IMR-90 (cell line): Measurements from ENCODE around the gene COIL. TPM values are rescaled to one million over a fixed set of nuclear protein-coding genes. Genes with fewer than 3 reads are reported as not detected.

Experiments
- ATAC-seq: fragments of 200-7000 bp; cut with Tn5 transposase; 2 replicates; pipeline ENCODE4 v1.9.1; 2020; ENCODE audit warnings: low read depth, mild to moderate bottlenecking, moderate library complexity
- BruUV-seq: library from RNA; stranded (reverse); fragments of 400-500 nt; replicated peaks from 2 replicates; lab custom pipeline; 2021; lab: Mats Ljungman, UMichigan
- CTCF ChIA-PET: fragments of 300-600 bp; formaldehyde crosslinking; extraction: SDS; loops from one replicate; lab custom pipeline; 2021; ENCODE audit warnings: antibody characterized with exemption; lab: Yijun Ruan, JAX
- POLR2A ChIA-PET: fragments of 300-600 bp; sonication (Branson Sonifier 250); formaldehyde crosslinking; loops from one replicate; lab custom pipeline; 2022; ENCODE audit warnings: antibody characterized with exemption; ENCODE audit not compliant: unreplicated experiment; lab: Charles Lee
- DNase-seq: peaks from one replicate; pipeline ENCODE4 v3.0.0; 2013
- H2AFZ ChIP-seq: replicated peaks from 2 replicates; pipeline ENCODE3; 2013; ENCODE audit warnings: low read length, mild to moderate bottlenecking; ENCODE audit not compliant: poor library complexity
- H2AK5ac ChIP-seq: 2 replicates; pipeline ENCODE4 v1.6.1; 2013; ENCODE audit warnings: low read depth, low read length, inconsistent platforms
- H2AK9ac ChIP-seq: replicated peaks from 2 replicates; pipeline ENCODE3; 2013; ENCODE audit warnings: mild to moderate bottlenecking, low read depth, low read length, moderate library complexity; ENCODE audit not compliant: poor library complexity
- H2BK120ac ChIP-seq: 2 replicates; pipeline ENCODE4 v1.6.1; 2013; ENCODE audit warnings: low read depth, low read length, inconsistent platforms
- H2BK15ac ChIP-seq: 3 replicates; pipeline ENCODE4 v1.6.1; 2013; ENCODE audit warnings: low read depth, low read length, inconsistent platforms
- H2BK20ac ChIP-seq: 2 replicates; pipeline ENCODE4 v1.6.1; 2013; ENCODE audit warnings: low read depth, mild to moderate bottlenecking, inconsistent platforms, low read length, moderate library complexity
- H2BK5ac ChIP-seq: 2 replicates; pipeline ENCODE4 v1.6.1; 2013; ENCODE audit warnings: mild to moderate bottlenecking, low read depth, low read length, inconsistent platforms; ENCODE audit not compliant: poor library complexity, severe bottlenecking
- H3K14ac ChIP-seq: replicated peaks from 2 replicates; pipeline ENCODE4 v1.6.1; 2013; ENCODE audit warnings: low read depth, low read length, inconsistent platforms
- H3K18ac ChIP-seq: 2 replicates; pipeline ENCODE4 v1.6.1; 2013; ENCODE audit warnings: low read depth, low read length, control low read depth
- H3K23ac ChIP-seq: 2 replicates; pipeline ENCODE4 v1.6.1; 2013; ENCODE audit warnings: low read depth, low read length, inconsistent platforms
- H3K27ac ChIP-seq: 2 replicates; pipeline ENCODE4 v1.5.1; 2013; ENCODE audit warnings: mild to moderate bottlenecking, control low read depth, low read length; ENCODE audit not compliant: insufficient read depth
- H3K27me3 ChIP-seq: 2 replicates; pipeline ENCODE4 v1.6.1; 2013; ENCODE audit warnings: low read length; ENCODE audit not compliant: control insufficient read depth, insufficient read depth
- H3K36me3 ChIP-seq: 2 replicates; pipeline ENCODE4 v1.6.1; 2013; ENCODE audit warnings: low read length, mixed read lengths; ENCODE audit not compliant: control insufficient read depth, insufficient read depth
- H3K4ac ChIP-seq: 2 replicates; pipeline ENCODE4 v1.6.1; 2013; ENCODE audit warnings: low read depth, low read length, inconsistent platforms
- H3K4me1 ChIP-seq: 2 replicates; pipeline ENCODE4 v1.6.1; 2013; ENCODE audit warnings: low read length, mixed read lengths; ENCODE audit not compliant: control insufficient read depth, insufficient read depth
- H3K4me2 ChIP-seq: 2 replicates; pipeline ENCODE4 v1.6.1; 2013; ENCODE audit warnings: low read depth, mild to moderate bottlenecking, control low read depth, low read length, moderate library complexity
- H3K4me3 ChIP-seq: 2 replicates; pipeline ENCODE4 v1.5.1; 2013; ENCODE audit warnings: low read depth, mild to moderate bottlenecking, control low read depth, low read length, moderate library complexity; ENCODE audit not compliant: insufficient read depth
- H3K56ac ChIP-seq: 2 replicates; pipeline ENCODE4 v1.6.1; 2013; ENCODE audit warnings: low read length, inconsistent platforms; ENCODE audit not compliant: insufficient read depth; ENCODE audit errors: extremely low read depth
- H3K79me1 ChIP-seq, 2 experiments: 2 replicates each; pipeline ENCODE4 v1.6.1; 2013; ENCODE audit warnings: low read length in 2 of 2, inconsistent platforms in 1 of 2, low read depth in 1 of 2
- H3K9ac ChIP-seq: 2 replicates; pipeline ENCODE4 v1.6.1; 2013; ENCODE audit warnings: low read depth, low read length, control low read depth
- H3K9me1 ChIP-seq: 2 replicates; pipeline ENCODE4 v1.6.1; 2013; ENCODE audit warnings: low read length, inconsistent platforms; ENCODE audit not compliant: insufficient read depth
- H3K9me3 ChIP-seq: 2 replicates; pipeline ENCODE4 v1.6.1; 2013; ENCODE audit warnings: low read length; ENCODE audit not compliant: control insufficient read depth, insufficient read depth
- H4K20me1 ChIP-seq: 2 replicates; pipeline ENCODE4 v1.6.1; 2013; ENCODE audit warnings: low read length, inconsistent platforms; ENCODE audit not compliant: insufficient read depth
- H4K5ac ChIP-seq: 2 replicates; pipeline ENCODE4 v1.6.1; 2013; ENCODE audit warnings: mild to moderate bottlenecking, low read depth, low read length, control low read depth
- H4K8ac ChIP-seq, 2 experiments: 2 replicates each; pipeline ENCODE4 v1.6.1; 2013; ENCODE audit warnings: low read depth in 2 of 2, low read length in 2 of 2, control low read depth in 1 of 2, inconsistent platforms in 1 of 2
- H4K91ac ChIP-seq: 2 replicates; pipeline ENCODE4 v1.6.1; 2013; ENCODE audit warnings: low read depth, low read length, inconsistent platforms; ENCODE audit not compliant: insufficient read depth
- BHLHE40 ChIP-seq: fragments of 150-350 bp; IDR thresholded peaks from 2 replicates; pipeline ENCODE4 v1.6.1; 2016; ENCODE audit warnings: mild to moderate bottlenecking, low read depth, low read length
- CEBPB ChIP-seq: IDR thresholded peaks from 2 replicates; pipeline ENCODE4 v1.6.1; 2012; ENCODE audit warnings: low read depth, low read length, improper control_type of control experiment
- CHD1 ChIP-seq: IDR thresholded peaks from 2 replicates; pipeline ENCODE4 v1.6.1; 2012; ENCODE audit warnings: low read depth, low read length, improper control_type of control experiment
- CTCF ChIP-seq: conservative IDR thresholded peaks from 2 replicates; pipeline ENCODE4 v1.5.1; 2012; ENCODE audit warnings: mild to moderate bottlenecking, low read depth, low read length, improper control_type of control experiment
- FOS ChIP-seq: fragments of 150-350 bp; IDR thresholded peaks from 2 replicates; pipeline ENCODE4 v1.6.1; 2016; ENCODE audit warnings: low read depth, low read length
- MAFK ChIP-seq: IDR thresholded peaks from 2 replicates; pipeline ENCODE4 v1.6.1; 2012; ENCODE audit warnings: low read depth, low read length, improper control_type of control experiment
- MAZ ChIP-seq: IDR thresholded peaks from 2 replicates; pipeline ENCODE4 v1.6.1; 2012; ENCODE audit warnings: low read depth, mild to moderate bottlenecking, low read length, improper control_type of control experiment, moderate library complexity, borderline replicate concordance
- NFE2L2 ChIP-seq: fragments of 150-350 bp; IDR thresholded peaks from 2 replicates; pipeline ENCODE4 v1.6.1; 2016; ENCODE audit warnings: low read depth, mild to moderate bottlenecking, low read length
- POLR2A ChIP-seq: IDR thresholded peaks from 2 replicates; pipeline ENCODE4 v1.6.1; 2012; ENCODE audit warnings: mild to moderate bottlenecking, low read depth, low read length
- RAD21 ChIP-seq: IDR thresholded peaks from 2 replicates; pipeline ENCODE4 v1.6.1; 2012; ENCODE audit warnings: low read length, improper control_type of control experiment
- RFX5 ChIP-seq: IDR thresholded peaks from 2 replicates; pipeline ENCODE4 v1.8.0; 2012; ENCODE audit warnings: low read depth, mild to moderate bottlenecking, low read length, moderate library complexity
- SMC3 ChIP-seq: fragments of 150-350 bp; IDR thresholded peaks from 2 replicates; pipeline ENCODE4 v1.6.1; 2016; ENCODE audit warnings: low read depth, mild to moderate bottlenecking, antibody characterized with exemption, low read length, moderate library complexity
- USF2 ChIP-seq: fragments of 150-350 bp; IDR thresholded peaks from 2 replicates; pipeline ENCODE4 v1.6.1; 2017; ENCODE audit warnings: mild to moderate bottlenecking, antibody characterized with exemption, low read length, low read depth
- WGBS, 2 experiments: methylation state at CpG; one replicate each; pipeline versions ENCODE4 v1.1.5 to v1.1.7; 2013; ENCODE audit warnings: missing lambda C conversion rate in 2 of 2; ENCODE audit not compliant: insufficient read length in 1 of 2; ENCODE audit errors: extremely low coverage in 2 of 2; 5-methylcytosine and 5-hydroxymethylcytosine counted together
- dilution Hi-C: fragments of 300-500 bp; cut with HindIII; formaldehyde crosslinking; loops from one replicate; pipeline ENCODE4 v1.14.3; 2018; ENCODE audit warnings: low sequenced_read_pairs; ENCODE audit not compliant: unreplicated experiment
- in situ Hi-C: fragments of 300-500 bp; cut with MboI; formaldehyde crosslinking; loops from 3 replicates; pipeline ENCODE4 v1.14.3; 2019; ENCODE audit warnings: low sequenced_read_pairs, inconsistent platforms, mixed read lengths
- intact Hi-C: fragments of 100-400 bp; cut with micrococcal nuclease; formaldehyde crosslinking; loops from 2 replicates; pipeline ENCODE4 v1.10.0; 2022
- polyA plus RNA-seq, 3 experiments: library from polyadenylated mRNA; depleted of rRNA; stranded (reverse); fragments of >200 nt; gene quantifications; 2 replicates each; pipeline ENCODE4 v1.2.3, GENCODE V29; 2012; ENCODE audit warnings: low replicate concordance in 1 of 3
- total RNA-seq: library from RNA; depleted of rRNA; stranded (reverse); fragments of >200 nt; gene quantifications from 2 replicates; pipeline ENCODE4 v1.2.3, GENCODE V29; 2012
- TF ChIP-seq, protein P1 (sequence below): fragments of 150-350 bp; IDR thresholded peaks from 2 replicates; pipeline ENCODE4 v1.6.1; 2016; ENCODE audit warnings: low read depth, mild to moderate bottlenecking, low read length, moderate library complexity, borderline replicate concordance

Gene COIL
- total and polyA plus RNA-seq, 2 of the 4 experiments (the other 2 are of a cell fraction) = 5.2 to 13.3 TPM

- ChIA-PET POLR2A (interaction anchor here (0.6 kb wide), 1 partner anchor 273 kb away, joined by 3 read pairs; no protein-coding TSS in a partner anchor), CTCF (no interaction called here)
- Histone ChIP-seq H4K8ac (peak within 1 kb of the TSS; percentile 6 to 58; a peak in 3 of 4 replicates), H3K4me1 (peaks cover 3% of the 10 kb centered on the region), H2BK5ac (no peak within 1 kb of the TSS), H3K56ac (0 out of 2 replicates have a peak within 1 kb of the TSS, but pooled peaks have one; percentile 22), H3K79me1 (no peaks in the 10 kb centered on the region), H2AK9ac (no peak within 1 kb of the TSS), H3K27me3 (peaks cover 8% of the 10 kb centered on the region), H3K9ac (peak within 1 kb of the TSS; percentile 84), H2AK5ac (no peak within 1 kb of the TSS), H4K5ac (peak within 1 kb of the TSS; percentile 50; the same call in 1 of the 2 replicates), H3K4me2 (peak within 1 kb of the TSS; percentile 99), H3K9me1 (no peaks in the 10 kb centered on the region; the same call in 1 of the 2 replicates), H3K9me3 (no peaks in the 10 kb centered on the region), H3K36me3 (no peaks in the 10 kb centered on the region), H2BK20ac (no peak within 1 kb of the TSS), H4K20me1 (no peaks in the 10 kb centered on the region), H3K14ac (peak within 1 kb of the TSS; percentile 26; the same call in 1 of the 2 replicates), H3K4ac (0 out of 2 replicates have a peak within 1 kb of the TSS, but pooled peaks have one; percentile 61), H3K27ac (no peak within 1 kb of the TSS), H2AFZ (peak within 1 kb of the TSS; percentile 95), H4K91ac (no peak within 1 kb of the TSS), H3K18ac (no peak within 1 kb of the TSS), H3K4me3 (peak within 1 kb of the TSS; percentile 99), H2BK15ac (no peak within 1 kb of the TSS), H2BK120ac (no peak within 1 kb of the TSS), H3K23ac (0 out of 2 replicates have a peak within 1 kb of the TSS, but pooled peaks have one; percentile 6)
- intact Hi-C loops (loop anchor here (2.0 kb wide), 1 partner anchor 17 kb away; the partner anchor contains the start of gene COIL), in situ Hi-C loops (no loop called here), dilution Hi-C loops (no loop called here)
- ATAC-seq (peak; percentile 98), DNase-seq (peak; percentile 70)
- WGBS, 2 experiments = 0% methylated on average over 5 of the region's 42 CpGs; no CpG with 5 or more reads in 1 of the 2 experiments
- BruUV-seq = no TSS peak
- TF ChIP-seq MAFK = no peak
- no peak for TF ChIP-seq RFX5
- TF ChIP-seq RAD21 = no peak
- peak; percentile 61; the same call in 1 of the 2 replicates for TF ChIP-seq BHLHE40
- TF ChIP-seq SMC3 = no peak
- peak; percentile 92 for TF ChIP-seq USF2
- no peak for TF ChIP-seq CEBPB
- TF ChIP-seq CTCF = no peak
- TF ChIP-seq, protein P1, sequence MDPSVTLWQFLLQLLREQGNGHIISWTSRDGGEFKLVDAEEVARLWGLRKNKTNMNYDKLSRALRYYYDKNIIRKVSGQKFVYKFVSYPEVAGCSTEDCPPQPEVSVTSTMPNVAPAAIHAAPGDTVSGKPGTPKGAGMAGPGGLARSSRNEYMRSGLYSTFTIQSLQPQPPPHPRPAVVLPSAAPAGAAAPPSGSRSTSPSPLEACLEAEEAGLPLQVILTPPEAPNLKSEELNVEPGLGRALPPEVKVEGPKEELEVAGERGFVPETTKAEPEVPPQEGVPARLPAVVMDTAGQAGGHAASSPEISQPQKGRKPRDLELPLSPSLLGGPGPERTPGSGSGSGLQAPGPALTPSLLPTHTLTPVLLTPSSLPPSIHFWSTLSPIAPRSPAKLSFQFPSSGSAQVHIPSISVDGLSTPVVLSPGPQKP = no peak
- no peak for TF ChIP-seq CHD1
- TF ChIP-seq POLR2A = peak; percentile 78
- TF ChIP-seq FOS = no peak
- no peak for TF ChIP-seq NFE2L2
- TF ChIP-seq MAZ = no peak
These were observed 17.0 kb upstream of the COIL start, which contains the start of gene SCPEP1 for GRCh38 chr17:56977673-56978395. SCPEP1 (plus strand) TSS chr17:56978131; CDS start chr17:56978160, 29 bp downstream.
